ENCODE results near the gene NFIA. TPM values are rescaled to one million over a fixed set of nuclear protein-coding genes. Genes with fewer than 3 reads are reported as not detected.

Gene NFIA
- polyA plus RNA-seq, 3 donors, result 1.4 to 5.3 (median 2.4) TPM

DNA sequence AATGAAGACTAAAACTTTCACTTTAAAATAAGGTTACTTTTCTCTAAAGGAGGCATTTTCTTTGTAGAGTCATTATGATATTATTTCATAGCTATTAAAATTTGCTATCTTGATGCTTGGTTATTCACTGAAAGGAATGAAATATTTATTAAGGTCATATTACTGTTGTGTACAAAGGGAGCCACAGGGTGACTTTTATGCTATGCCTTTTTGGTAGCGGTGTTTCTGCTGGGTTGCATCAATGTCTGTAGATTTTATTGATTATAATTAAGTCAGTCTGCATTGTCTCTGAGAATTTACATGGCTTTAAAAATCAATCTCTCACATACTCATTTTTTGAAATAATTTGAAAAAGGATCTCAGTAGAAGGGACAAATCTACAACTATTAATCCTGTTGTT is 84.9 kb downstream of the NFIA start:
- no peaks in the 10 kb centered on the region for H4K20me1 ChIP-seq (ENCODE audit: insufficient read depth, low read length)
- TF ChIP-seq, protein P1, sequence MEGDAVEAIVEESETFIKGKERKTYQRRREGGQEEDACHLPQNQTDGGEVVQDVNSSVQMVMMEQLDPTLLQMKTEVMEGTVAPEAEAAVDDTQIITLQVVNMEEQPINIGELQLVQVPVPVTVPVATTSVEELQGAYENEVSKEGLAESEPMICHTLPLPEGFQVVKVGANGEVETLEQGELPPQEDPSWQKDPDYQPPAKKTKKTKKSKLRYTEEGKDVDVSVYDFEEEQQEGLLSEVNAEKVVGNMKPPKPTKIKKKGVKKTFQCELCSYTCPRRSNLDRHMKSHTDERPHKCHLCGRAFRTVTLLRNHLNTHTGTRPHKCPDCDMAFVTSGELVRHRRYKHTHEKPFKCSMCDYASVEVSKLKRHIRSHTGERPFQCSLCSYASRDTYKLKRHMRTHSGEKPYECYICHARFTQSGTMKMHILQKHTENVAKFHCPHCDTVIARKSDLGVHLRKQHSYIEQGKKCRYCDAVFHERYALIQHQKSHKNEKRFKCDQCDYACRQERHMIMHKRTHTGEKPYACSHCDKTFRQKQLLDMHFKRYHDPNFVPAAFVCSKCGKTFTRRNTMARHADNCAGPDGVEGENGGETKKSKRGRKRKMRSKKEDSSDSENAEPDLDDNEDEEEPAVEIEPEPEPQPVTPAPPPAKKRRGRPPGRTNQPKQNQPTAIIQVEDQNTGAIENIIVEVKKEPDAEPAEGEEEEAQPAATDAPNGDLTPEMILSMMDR (IDR thresholded peaks at IDR 0.05), result no peak
- no peak overlapping the region for H3K4me3 ChIP-seq (replicated peaks in 1 of 3; ENCODE audit: low read depth in 2 of 3, low read length in 3 of 3)
- H3K9me3 ChIP-seq (replicated peaks in 1 of 2; ENCODE audit: control insufficient read depth in 1 of 2, insufficient read depth in 1 of 2, low read length in 2 of 2), result no peaks in the 10 kb centered on the region
- peaks cover 0 to 1% of the 10 kb centered on the region in 2 donors for H3K36me3 Mint-ChIP-seq
- no peak overlapping the region for H3K9ac ChIP-seq (ENCODE audit: insufficient read depth, low read length, poor library complexity, severe bottlenecking)
- H3K27me3 ChIP-seq (ENCODE audit: control insufficient read depth in 2 of 2, insufficient read depth in 2 of 2, low read length in 2 of 2), result no peaks in the 10 kb centered on the region
- H3K79me2 ChIP-seq (ENCODE audit: insufficient read depth, low read length), result no peaks in the 10 kb centered on the region
- H3K9me3 Mint-ChIP-seq, result peaks cover 0 to 2% (median 0%) of the 10 kb centered on the region in 7 donors
- no peak for DNase-seq
- H2AFZ ChIP-seq (ENCODE audit: insufficient read depth, low read depth, low read length, poor library complexity, severe bottlenecking), result no peak overlapping the region
- intact Hi-C loops (cut with micrococcal nuclease), result no loop called here
- no peaks in the 10 kb centered on the region for H3K27me3 Mint-ChIP-seq (ENCODE audit: low read depth in 3 of 3)
- no peaks in the 10 kb centered on the region for H3K4me1 ChIP-seq (ENCODE audit: control insufficient read depth in 1 of 2, insufficient read depth in 2 of 2, low read length in 2 of 2)
- H3K4me3 Mint-ChIP-seq, result no peak overlapping the region
- WGBS (ENCODE audit: insufficient coverage), result no CpG with 5 or more reads among the region's 1 CpG
- H3K27ac ChIP-seq (ENCODE audit: low read depth in 1 of 2, low read length in 2 of 2), result no peak overlapping the region
- no peaks in the 10 kb centered on the region for H3K4me1 Mint-ChIP-seq
- no peaks in the 10 kb centered on the region for H3K36me3 ChIP-seq (replicated peaks in 1 of 2; ENCODE audit: control insufficient read depth in 1 of 2, insufficient read depth in 2 of 2, low read length in 2 of 2)
- H3K27ac Mint-ChIP-seq, result no peak overlapping the region
- no peak overlapping the region for H3K4me2 ChIP-seq (replicated peaks; ENCODE audit: extremely low read depth, low read length, poor library complexity, severe bottlenecking)

DNA sequence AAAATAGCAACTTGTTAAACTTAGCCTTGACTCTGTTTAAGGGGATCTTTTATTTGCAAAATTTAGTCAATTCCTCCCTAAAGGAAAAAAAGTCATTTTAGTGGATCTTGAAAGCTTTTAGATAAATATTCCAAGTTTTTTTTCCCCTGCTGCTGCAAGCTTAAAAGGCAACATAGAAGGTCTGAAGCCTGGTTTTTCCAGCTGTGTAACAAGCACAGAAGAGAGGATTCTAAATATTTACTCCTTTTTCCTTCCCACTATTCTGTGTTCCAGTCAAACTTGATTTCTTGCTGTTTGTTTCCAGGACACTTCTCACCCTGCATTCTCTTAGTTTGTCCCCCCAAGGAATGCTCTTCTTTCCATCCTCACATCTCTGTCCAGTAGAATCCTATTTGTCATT is 86.7 kb downstream of the NFIA start:
- H3K4me3 ChIP-seq (replicated peaks in 1 of 3; ENCODE audit: low read depth in 2 of 3, low read length in 3 of 3), result no peak overlapping the region
- Mint-ChIP-seq H3K4me3 (no peak overlapping the region), H3K4me1 (no peaks in the 10 kb centered on the region), H3K36me3 (peaks cover 0 to 1% of the 10 kb centered on the region in 2 donors), H3K9me3 (peaks cover 0 to 2% (median 0%) of the 10 kb centered on the region in 7 donors), H3K27ac (no peak overlapping the region), H3K27me3 (ENCODE audit: low read depth in 3 of 3) (peaks cover 0 to 2% (median 0%) of the 10 kb centered on the region in 3 donors)
- intact Hi-C loops (cut with micrococcal nuclease), result no loop called here
- no peaks in the 10 kb centered on the region for H3K4me1 ChIP-seq (ENCODE audit: control insufficient read depth in 1 of 2, insufficient read depth in 2 of 2, low read length in 2 of 2)
- H3K36me3 ChIP-seq (replicated peaks in 1 of 2; ENCODE audit: control insufficient read depth in 1 of 2, insufficient read depth in 2 of 2, low read length in 2 of 2), result no peaks in the 10 kb centered on the region
- H3K27me3 ChIP-seq (ENCODE audit: control insufficient read depth in 2 of 2, insufficient read depth in 2 of 2, low read length in 2 of 2), result no peaks in the 10 kb centered on the region
- no peaks in the 10 kb centered on the region for H3K9me3 ChIP-seq (replicated peaks in 1 of 2; ENCODE audit: control insufficient read depth in 1 of 2, insufficient read depth in 1 of 2, low read length in 2 of 2)
- H4K20me1 ChIP-seq (ENCODE audit: insufficient read depth, low read length), result no peaks in the 10 kb centered on the region
- H3K9ac ChIP-seq (ENCODE audit: insufficient read depth, low read length, poor library complexity, severe bottlenecking), result no peak overlapping the region
- H3K4me2 ChIP-seq (replicated peaks; ENCODE audit: extremely low read depth, low read length, poor library complexity, severe bottlenecking), result no peak overlapping the region
- no peak for DNase-seq
- H3K79me2 ChIP-seq (ENCODE audit: insufficient read depth, low read length), result no peaks in the 10 kb centered on the region
- TF ChIP-seq, protein P1 (IDR thresholded peaks at IDR 0.05), result no peak
- H3K27ac ChIP-seq (ENCODE audit: low read depth in 1 of 2, low read length in 2 of 2), result no peak overlapping the region
- H2AFZ ChIP-seq (ENCODE audit: insufficient read depth, low read depth, low read length, poor library complexity, severe bottlenecking), result no peak overlapping the region
